ENCODE results near the gene PCDHA4.
"Not testable (repeated sequence)": the region's sequence is repeated elsewhere in the genome, so short reads cannot be mapped to it uniquely, and the experiment has no call there.

PCDHA4 gene

DNA sequence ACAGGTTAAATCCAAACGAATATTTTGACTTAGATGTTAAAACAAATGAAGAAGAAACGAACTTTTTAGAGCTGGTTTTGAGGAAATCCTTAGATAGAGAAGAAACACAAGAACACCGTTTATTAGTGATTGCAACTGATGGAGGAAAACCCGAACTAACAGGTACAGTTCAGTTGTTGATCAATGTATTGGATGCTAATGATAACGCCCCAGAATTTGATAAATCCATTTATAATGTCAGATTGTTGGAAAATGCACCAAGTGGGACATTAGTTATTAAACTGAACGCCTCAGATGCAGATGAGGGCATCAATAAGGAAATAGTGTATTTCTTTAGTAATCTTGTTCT lies 15.4 kb downstream of the PCDHA4 start:
- FAIRE-seq: peak; percentile 14

DNA sequence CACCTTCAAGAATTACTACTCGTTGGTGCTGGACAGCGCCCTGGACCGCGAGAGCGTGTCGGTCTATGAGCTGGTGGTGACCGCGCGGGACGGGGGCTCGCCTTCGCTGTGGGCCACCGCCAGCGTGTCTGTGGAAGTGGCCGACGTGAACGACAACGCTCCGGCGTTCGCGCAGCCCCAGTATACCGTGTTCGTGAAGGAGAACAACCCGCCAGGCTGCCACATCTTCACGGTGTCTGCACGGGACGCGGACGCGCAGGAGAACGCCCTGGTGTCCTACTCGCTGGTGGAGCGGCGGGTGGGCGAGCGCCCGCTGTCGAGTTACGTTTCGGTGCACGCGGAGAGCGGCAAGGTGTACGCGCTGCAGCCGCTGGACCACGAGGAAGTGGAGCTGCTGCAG lies 16.1 kb downstream of the PCDHA4 start:
- FAIRE-seq: not testable (repeated sequence)

- FAIRE-seq: no peak
These were observed 16.6 kb downstream of the PCDHA4 start for GRCh38 chr5:140823475-140823874.

DNA sequence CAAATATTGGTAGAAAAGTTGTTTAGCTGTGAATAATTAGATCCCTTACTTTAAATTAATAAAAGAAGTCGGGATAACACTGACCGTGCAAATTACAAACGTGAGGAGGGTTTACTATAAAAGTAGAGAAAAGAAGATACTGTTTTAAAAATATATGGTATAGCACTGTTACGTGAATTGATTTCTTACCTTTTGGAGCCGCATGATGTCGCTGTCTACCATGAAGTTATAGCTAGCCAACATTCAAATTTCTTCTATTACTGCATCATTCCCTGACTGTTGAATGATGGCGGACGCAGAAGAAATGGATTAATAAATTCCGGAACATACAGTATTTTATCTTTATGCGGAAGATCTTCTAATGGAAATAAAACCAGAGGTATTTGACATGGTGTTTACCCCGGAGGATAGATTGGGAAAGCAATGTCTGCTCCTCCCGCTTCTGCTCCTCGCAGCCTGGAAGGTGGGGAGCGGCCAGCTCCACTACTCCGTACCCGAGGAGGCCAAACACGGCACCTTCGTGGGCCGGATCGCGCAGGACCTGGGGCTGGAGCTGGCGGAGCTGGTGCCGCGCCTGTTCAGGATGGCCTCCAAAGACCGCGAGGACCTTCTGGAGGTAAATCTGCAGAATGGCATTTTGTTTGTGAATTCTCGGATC lies 21.0 kb downstream of the PCDHA4 start, which contains the start of gene PCDHA6:
PCDHA6 (plus strand) TSS at position 257 of the 658 bp plus-strand sequence; CDS start at position 389, 132 bp downstream.
- peak; percentile 99 for FAIRE-seq

DNA sequence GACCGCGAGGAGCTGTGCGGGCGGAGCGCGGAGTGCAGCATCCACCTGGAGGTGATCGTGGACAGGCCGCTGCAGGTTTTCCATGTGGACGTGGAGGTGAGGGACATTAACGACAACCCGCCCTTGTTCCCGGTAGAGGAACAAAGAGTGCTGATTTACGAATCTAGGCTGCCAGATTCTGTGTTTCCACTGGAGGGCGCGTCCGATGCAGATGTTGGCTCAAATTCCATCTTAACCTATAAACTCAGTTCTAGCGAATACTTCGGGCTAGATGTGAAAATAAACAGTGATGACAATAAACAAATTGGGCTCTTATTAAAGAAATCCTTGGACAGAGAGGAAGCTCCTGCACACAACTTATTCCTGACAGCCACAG lies 21.5 kb downstream of the PCDHA4 start:
- FAIRE-seq: peak; percentile 39

DNA sequence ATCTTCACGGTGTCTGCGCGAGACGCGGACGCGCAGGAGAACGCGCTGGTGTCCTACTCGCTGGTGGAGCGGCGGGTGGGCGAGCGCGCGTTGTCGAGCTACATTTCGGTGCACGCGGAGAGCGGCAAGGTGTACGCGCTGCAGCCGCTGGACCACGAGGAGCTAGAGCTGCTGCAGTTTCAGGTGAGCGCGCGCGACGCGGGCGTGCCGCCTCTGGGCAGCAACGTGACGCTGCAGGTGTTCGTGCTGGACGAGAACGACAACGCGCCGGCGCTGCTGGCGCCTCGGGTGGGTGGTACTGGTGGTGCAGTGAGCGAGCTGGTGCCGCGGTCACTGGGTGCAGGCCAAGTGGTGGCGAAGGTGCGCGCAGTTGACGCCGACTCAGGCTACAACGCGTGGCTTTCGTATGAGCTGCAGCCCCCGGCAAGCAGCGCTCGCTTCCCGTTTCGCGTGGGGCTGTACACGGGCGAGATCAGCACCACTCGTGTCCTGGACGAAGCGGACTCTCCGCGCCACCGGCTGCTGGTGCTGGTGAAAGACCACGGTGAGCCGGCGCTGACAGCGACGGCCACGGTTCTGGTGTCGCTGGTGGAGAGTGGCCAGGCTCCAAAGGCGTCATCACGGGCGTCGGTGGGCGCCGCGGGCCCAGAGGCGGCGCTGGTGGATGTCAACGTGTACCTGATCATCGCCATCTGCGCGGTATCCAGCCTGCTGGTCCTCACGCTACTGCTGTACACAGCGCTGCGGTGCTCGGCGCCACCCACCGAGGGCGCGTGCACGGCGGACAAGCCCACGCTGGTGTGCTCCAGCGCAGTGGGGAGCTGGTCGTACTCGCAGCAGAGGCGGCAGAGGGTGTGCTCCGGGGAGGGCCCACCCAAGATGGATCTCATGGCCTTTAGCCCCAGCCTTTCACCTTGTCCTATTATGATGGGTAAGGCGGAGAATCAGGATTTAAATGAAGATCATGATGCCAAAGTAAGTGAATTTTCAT lies 22.9 kb downstream of the PCDHA4 start:
- FAIRE-seq: not testable (repeated sequence)

GRCh38 chr5:140833993-140834392 lies 27.1 kb downstream of the PCDHA4 start, which contains the start of gene PCDHA7:
TSS of gene PCDHA7 (plus strand) at chr5:140834269. CDS start at chr5:140834384, 115 bp downstream.
- FAIRE-seq: no peak

DNA sequence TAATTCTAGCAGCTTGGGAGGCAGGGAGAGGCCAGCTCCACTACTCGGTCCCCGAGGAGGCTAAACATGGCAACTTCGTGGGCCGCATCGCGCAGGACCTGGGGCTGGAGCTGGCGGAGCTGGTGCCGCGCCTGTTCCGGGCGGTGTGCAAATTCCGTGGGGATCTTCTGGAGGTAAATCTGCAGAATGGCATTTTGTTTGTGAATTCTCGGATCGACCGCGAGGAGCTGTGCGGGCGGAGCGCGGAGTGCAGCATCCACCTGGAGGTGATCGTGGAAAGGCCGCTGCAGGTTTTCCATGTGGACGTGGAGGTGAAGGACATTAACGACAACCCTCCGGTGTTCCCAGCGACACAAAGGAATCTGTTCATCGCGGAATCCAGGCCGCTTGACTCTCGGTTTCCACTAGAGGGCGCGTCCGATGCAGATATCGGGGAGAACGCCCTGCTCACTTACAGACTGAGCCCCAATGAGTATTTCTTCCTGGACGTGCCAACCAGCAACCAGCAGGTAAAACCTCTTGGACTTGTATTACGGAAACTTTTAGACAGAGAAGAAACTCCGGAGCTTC lies 27.7 kb downstream of the PCDHA4 start:
- not testable (repeated sequence) for FAIRE-seq

- FAIRE-seq: no peak
These were observed 29.0 kb downstream of the PCDHA4 start for GRCh38 chr5:140835622-140836510.

- no peak for FAIRE-seq
These were observed 34.4 kb downstream of the PCDHA4 start, which contains the start of gene PCDHA8 for GRCh38 chr5:140840978-140841962. TSS of gene PCDHA8 (plus strand) at chr5:140841187. CDS start at chr5:140841322, 135 bp downstream.

DNA sequence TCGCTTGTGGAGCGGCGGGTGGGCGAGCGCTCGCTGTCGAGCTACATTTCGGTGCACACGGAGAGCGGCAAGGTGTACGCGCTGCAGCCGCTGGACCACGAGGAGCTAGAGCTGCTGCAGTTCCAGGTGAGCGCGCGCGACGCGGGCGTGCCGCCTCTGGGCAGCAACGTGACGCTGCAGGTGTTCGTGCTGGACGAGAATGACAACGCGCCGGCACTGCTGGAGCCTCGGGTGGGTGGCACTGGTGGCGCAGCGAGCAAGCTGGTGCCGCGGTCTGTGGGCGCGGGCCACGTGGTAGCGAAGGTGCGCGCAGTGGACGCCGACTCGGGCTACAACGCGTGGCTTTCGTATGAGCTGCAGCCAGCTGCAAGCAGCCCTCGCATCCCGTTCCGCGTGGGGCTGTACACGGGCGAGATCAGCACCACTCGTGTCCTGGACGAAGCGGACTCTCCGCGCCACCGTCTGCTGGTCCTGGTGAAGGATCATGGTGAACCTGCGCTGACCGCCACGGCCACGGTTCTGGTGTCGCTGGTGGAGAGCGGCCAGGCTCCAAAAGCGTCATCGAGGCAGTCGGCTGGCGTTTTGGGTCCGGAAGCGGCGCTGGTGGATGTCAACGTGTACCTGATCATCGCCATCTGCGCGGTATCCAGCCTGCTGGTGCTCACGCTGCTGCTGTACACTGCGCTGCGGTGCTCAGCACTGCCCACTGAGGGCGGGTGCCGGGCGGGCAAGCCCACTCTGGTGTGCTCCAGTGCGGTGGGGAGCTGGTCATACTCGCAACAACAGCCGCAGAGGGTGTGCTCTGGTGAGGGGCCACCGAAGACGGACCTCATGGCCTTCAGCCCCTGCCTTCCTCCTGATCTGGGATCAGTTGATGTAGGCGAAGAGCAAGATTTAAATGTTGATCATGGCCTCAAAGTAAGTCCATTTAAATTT lies 36.2 kb downstream of the PCDHA4 start:
- FAIRE-seq: no peak

- FAIRE-seq: not testable (repeated sequence)
These were observed 41.6 kb downstream of the PCDHA4 start, which contains the start of gene PCDHA9 for GRCh38 chr5:140848139-140849102. TSS of gene PCDHA9 (plus strand) at chr5:140848382. CDS start at chr5:140848496, 114 bp downstream.

DNA sequence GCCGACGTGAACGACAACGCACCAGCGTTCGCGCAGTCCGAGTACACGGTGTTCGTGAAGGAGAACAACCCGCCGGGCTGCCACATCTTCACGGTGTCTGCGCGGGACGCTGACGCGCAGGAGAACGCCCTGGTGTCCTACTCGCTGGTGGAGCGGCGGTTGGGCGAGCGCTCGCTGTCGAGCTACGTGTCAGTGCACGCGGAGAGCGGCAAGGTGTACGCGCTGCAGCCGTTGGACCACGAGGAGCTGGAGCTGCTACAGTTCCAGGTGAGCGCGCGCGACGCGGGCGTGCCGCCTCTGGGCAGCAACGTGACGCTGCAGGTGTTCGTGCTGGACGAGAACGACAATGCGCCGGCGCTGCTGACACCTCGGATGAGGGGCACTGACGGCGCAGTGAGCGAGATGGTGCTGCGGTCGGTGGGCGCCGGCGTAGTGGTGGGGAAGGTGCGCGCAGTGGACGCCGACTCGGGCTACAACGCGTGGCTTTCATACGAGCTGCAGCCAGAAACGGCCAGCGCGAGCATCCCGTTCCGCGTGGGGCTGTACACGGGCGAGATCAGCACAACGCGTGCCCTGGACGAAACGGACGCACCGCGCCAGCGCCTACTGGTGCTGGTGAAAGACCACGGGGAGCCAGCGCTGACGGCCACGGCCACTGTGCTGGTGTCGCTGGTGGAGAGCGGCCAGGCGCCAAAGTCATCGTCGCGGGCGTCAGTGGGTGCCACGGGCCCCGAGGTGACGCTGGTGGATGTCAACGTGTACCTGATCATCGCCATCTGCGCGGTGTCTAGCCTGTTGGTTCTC lies 43.2 kb downstream of the PCDHA4 start:
- FAIRE-seq: not testable (repeated sequence)

DNA sequence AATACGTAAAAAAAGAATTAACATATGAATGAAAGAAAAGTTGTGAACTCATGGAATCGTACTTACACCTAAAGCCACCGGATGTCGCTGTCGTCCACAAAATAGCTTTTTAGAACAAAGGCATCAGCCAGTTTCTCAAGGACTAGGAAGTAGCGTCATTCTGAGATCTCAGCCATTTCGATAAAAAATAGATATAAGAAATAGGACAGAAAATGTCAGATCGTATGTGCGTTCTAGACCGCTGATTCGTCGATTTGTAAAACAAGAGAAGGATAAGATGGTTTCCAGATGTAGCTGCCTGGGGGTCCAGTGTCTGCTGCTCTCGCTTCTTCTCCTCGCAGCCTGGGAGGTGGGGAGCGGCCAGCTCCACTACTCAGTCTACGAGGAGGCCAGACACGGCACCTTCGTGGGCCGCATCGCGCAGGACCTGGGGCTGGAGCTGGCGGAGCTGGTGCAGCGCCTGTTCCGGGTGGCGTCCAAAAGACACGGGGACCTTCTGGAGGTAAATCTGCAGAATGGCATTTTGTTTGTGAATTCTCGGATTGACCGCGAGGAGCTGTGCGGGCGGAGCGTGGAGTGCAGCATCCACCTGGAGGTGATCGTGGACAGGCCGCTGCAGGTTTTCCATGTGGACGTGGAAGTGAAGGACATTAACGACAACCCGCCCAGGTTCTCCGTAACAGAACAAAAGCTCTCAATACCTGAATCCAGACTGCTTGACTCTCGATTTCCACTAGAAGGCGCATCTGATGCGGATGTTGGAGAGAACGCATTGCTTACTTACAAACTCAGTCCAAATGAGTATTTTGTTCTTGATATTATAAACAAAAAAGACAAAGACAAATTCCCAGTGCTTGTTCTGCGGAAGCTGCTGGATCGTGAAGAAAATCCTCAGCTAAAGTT lies 49.2 kb downstream of the PCDHA4 start, which contains the start of gene PCDHA10:
PCDHA10 (plus strand) TSS at position 126 of the 903 bp plus-strand sequence; CDS start at position 278, 152 bp downstream.
- peak; percentile 98 for FAIRE-seq

DNA sequence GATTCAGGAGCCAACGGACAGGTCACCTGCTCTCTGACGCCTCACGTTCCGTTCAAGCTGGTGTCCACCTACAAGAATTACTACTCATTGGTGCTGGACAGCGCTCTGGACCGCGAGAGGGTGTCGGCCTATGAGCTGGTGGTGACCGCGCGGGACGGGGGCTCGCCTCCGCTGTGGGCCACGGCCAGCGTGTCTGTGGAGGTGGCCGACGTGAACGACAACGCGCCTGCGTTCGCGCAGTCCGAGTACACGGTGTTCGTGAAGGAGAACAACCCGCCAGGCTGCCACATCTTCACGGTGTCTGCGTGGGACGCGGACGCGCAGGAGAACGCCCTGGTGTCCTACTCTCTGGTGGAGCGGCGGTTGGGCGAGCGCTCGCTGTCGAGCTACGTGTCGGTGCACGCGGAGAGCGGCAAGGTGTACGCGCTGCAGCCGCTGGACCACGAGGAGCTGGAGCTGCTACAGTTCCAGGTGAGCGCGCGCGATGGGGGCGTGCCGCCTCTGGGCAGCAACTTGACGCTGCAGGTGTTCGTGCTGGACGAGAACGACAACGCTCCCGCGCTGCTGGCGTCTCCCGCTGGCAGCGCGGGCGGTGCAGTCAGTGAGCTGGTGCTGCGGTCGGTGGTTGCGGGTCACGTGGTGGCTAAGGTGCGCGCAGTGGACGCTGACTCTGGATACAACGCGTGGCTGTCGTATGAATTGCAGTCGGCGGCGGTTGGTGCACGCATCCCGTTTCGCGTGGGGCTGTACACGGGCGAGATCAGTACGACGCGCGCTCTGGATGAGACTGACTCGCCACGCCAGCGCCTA lies 50.5 kb downstream of the PCDHA4 start:
- FAIRE-seq: no peak

GRCh38 chr5:140857987-140858240 lies 51.0 kb downstream of the PCDHA4 start:
- FAIRE-seq: no peak
